ENCODE measurements around the gene PHPT1. TPM values are rescaled to one million over a fixed set of nuclear protein-coding genes. Genes with fewer than 3 reads are reported as not detected.

Gene PHPT1
- total RNA-seq, 1 donor from 2014 or later: 142 TPM

DNA sequence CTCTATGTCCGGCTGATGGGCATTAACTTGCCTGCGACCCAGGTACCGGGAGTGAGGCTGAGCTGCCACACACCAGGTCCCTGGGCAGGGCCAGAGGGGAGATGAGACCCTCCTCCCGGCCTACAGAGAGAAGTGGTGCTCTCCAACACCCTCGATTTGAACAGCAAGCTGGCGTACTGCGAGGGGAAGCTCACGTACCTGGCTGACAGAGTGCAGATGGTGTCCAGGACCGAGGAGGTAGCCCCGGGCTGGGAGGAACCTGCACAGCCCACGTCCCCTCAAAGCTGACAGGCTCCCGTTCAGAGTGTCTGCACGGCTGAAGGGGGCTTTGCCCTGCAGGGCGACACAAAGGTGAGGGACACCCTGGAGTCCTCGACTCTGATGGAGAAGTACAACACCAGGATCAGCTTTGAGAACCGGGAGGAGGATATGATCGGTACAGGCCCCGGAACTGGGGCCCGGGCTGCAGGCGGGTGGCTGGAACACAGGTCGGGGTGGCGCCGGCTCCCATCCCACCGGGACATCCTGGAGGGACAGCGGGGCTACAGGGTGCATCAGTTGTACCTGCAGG is 42.5 kb upstream of the PHPT1 start:
- peaks cover 6% of the 10 kb centered on the region for H3K27me3 Mint-ChIP-seq (ENCODE audit: unreplicated experiment)
- peak overlapping the region; percentile 80 for H3K4me3 Mint-ChIP-seq (ENCODE audit: unreplicated experiment)
- peaks cover 28% of the 10 kb centered on the region for H3K4me1 Mint-ChIP-seq (ENCODE audit: unreplicated experiment)
- DNase-seq (ENCODE audit: extremely low spot score, unreplicated experiment): no peak
- H3K36me3 Mint-ChIP-seq (ENCODE audit: unreplicated experiment): peaks cover 3% of the 10 kb centered on the region
- no peak overlapping the region for H3K27ac Mint-ChIP-seq (ENCODE audit: unreplicated experiment)
- no peaks in the 10 kb centered on the region for H3K9me3 Mint-ChIP-seq (ENCODE audit: unreplicated experiment)
- TF ChIP-seq, protein P1, sequence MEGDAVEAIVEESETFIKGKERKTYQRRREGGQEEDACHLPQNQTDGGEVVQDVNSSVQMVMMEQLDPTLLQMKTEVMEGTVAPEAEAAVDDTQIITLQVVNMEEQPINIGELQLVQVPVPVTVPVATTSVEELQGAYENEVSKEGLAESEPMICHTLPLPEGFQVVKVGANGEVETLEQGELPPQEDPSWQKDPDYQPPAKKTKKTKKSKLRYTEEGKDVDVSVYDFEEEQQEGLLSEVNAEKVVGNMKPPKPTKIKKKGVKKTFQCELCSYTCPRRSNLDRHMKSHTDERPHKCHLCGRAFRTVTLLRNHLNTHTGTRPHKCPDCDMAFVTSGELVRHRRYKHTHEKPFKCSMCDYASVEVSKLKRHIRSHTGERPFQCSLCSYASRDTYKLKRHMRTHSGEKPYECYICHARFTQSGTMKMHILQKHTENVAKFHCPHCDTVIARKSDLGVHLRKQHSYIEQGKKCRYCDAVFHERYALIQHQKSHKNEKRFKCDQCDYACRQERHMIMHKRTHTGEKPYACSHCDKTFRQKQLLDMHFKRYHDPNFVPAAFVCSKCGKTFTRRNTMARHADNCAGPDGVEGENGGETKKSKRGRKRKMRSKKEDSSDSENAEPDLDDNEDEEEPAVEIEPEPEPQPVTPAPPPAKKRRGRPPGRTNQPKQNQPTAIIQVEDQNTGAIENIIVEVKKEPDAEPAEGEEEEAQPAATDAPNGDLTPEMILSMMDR (IDR thresholded peaks at IDR 0.05): no peak

DNA sequence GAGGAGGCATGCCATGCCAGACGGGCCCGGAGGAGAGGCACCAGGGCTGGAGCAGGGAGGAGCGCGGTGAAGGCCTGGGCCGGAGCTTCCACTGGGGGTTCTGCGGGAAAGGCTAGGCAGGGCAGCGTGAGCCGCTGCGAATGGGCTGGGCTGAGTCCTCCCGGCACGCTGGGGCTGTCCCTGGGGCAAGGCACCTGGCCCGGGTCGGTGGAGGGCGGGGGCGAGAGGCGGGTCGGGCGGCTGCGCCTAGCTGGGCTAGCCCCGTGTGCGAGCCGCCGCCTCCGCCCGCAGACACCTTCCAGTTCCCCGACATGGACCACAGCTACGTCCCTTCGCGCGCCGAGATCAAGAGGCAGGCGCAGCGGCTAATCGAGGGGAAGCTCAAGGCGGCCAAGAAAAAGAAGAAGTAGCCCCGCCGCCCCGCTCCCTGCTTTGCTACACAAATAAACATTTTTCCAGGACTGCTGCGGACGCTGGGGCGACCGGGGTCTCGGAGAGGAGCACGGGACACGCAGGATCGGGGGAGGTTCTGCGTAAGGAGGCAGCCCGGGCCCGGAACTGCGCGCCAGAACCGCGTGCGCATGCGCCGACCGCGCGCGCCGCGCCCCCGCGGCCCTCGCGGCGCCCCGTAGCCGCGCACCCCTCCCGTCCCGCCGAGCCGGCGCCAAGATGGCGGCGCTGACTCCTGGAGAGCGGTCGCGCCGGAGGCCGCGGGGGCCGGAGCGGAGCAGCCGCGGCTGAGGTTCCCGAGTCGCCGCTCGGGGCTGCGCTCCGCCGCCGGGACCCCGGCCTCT is 41.7 kb upstream of the PHPT1 start, which contains the start of gene RABL6:
Gene RABL6, plus strand, starts transcription at position 668 of the 794 bp plus-strand sequence. CDS start 249 bp downstream, outside the sequence.
- peak; percentile 93 for DNase-seq (ENCODE audit: extremely low spot score, unreplicated experiment)
- H3K4me1 Mint-ChIP-seq (ENCODE audit: unreplicated experiment): peaks cover 28% of the 10 kb centered on the region
- TF ChIP-seq, protein P1 (IDR thresholded peaks at IDR 0.05): no peak
- H3K4me3 Mint-ChIP-seq (ENCODE audit: unreplicated experiment): peak within 1 kb of the TSS; percentile 80
- peak within 1 kb of the TSS; percentile 82 for H3K27ac Mint-ChIP-seq (ENCODE audit: unreplicated experiment)
- peaks cover 3% of the 10 kb centered on the region for H3K36me3 Mint-ChIP-seq (ENCODE audit: unreplicated experiment)
- no peaks in the 10 kb centered on the region for H3K27me3 Mint-ChIP-seq (ENCODE audit: unreplicated experiment)
- H3K9me3 Mint-ChIP-seq (ENCODE audit: unreplicated experiment): no peaks in the 10 kb centered on the region

DNA sequence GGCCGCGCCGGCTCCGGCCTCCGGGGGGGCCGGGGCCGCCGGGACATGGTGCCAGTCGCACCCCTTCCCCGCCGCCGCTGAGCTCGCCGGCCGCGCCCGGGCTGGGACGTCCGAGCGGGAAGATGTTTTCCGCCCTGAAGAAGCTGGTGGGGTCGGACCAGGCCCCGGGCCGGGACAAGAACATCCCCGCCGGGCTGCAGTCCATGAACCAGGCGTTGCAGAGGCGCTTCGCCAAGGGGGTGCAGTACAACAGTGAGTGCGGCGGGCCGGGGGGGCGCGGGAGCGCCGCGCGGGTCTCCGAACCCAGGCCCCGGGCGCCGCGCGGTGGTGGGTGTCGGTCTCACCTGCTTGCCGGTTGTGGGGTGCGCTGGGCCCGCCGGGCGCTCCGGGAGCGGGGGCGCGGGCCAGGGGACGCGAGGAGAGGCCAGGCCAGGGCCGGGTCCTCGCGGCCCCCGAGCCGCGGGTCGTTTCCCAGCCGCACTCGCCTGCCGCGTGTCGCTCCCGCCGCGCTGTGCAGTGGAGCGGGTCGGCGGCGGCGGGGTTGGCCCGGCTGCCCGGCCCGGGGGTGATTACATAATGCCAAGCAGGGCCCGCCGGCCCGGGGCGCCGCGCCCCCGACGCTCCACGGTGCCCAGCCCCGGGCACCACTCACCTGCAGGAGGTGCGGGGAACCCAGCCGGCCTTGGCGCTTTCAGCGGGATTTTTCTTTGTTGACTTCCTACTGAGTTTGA is 41.0 kb upstream of the PHPT1 start:
- H3K27me3 Mint-ChIP-seq (ENCODE audit: unreplicated experiment): no peaks in the 10 kb centered on the region
- DNase-seq (ENCODE audit: extremely low spot score, unreplicated experiment): no peak
- TF ChIP-seq, protein P1 (IDR thresholded peaks at IDR 0.05): no peak
- peaks cover 28% of the 10 kb centered on the region for H3K4me1 Mint-ChIP-seq (ENCODE audit: unreplicated experiment)
- peak overlapping the region; percentile 59 for H3K27ac Mint-ChIP-seq (ENCODE audit: unreplicated experiment)
- H3K4me3 Mint-ChIP-seq (ENCODE audit: unreplicated experiment): peak overlapping the region; percentile 76
- H3K9me3 Mint-ChIP-seq (ENCODE audit: unreplicated experiment): no peaks in the 10 kb centered on the region
- H3K36me3 Mint-ChIP-seq (ENCODE audit: unreplicated experiment): peaks cover 8% of the 10 kb centered on the region

DNA sequence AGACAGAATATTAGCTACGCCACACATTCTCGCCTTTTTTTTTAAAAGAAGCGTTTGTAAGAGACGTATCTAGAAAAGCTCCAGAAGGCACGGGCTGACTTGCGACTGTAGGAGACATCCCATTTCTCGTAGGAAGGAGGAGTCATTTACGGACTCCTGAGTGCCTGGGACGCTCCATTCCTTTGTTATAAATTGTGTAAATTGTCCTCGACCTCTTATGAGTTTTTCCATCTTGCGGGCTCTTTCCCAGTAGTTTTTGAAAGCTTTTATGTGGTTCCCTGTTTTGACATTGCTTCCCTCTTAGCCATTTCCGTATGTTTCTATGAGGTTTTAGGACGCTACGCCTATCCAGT is 40.4 kb upstream of the PHPT1 start:
- TF ChIP-seq, protein P1 (IDR thresholded peaks at IDR 0.05): no peak
- Mint-ChIP-seq H3K27me3 (ENCODE audit: unreplicated experiment) (no peaks in the 10 kb centered on the region), H3K9me3 (ENCODE audit: unreplicated experiment) (no peaks in the 10 kb centered on the region), H3K4me3 (ENCODE audit: unreplicated experiment) (peak overlapping the region; percentile 72), H3K36me3 (ENCODE audit: unreplicated experiment) (peaks cover 11% of the 10 kb centered on the region), H3K4me1 (ENCODE audit: unreplicated experiment) (peaks cover 28% of the 10 kb centered on the region), H3K27ac (ENCODE audit: unreplicated experiment) (peak overlapping the region; percentile 59)
- DNase-seq (ENCODE audit: extremely low spot score, unreplicated experiment): no peak
